HCT116 (cell line): ENCODE measurements around the gene S100P. TPM values are rescaled to one million over a fixed set of nuclear protein-coding genes. Genes with fewer than 3 reads are reported as not detected.

Experiments
- ATAC-seq: fragments of 200-7000 bp; cut with Tn5 transposase; 2 replicates; pipeline ENCODE4 v1.9.1; 2020; ENCODE audit warnings: mild to moderate bottlenecking, moderate library complexity
- BruUV-seq: library from RNA; stranded (reverse); fragments of 400-500 nt; replicated peaks from 2 replicates; lab custom pipeline; 2021; lab: Mats Ljungman, UMichigan
- CTCF ChIA-PET: fragments of 300-600 bp; sonication (Branson Sonifier 250); formaldehyde crosslinking; loops from one replicate; lab custom pipeline; 2021; ENCODE audit warnings: antibody characterized with exemption; lab: Charles Lee
- POLR2A ChIA-PET: fragments of 300-600, 350-600 bp; sonication (Branson Sonifier 250); formaldehyde crosslinking; loops from one replicate; lab custom pipeline; 2021; ENCODE audit warnings: antibody characterized with exemption; lab: Charles Lee
- RAD21 ChIA-PET, 2 experiments: fragments of 300-600 bp; sonication (Branson Sonifier 250); formaldehyde crosslinking; loops; one replicate each; lab custom pipeline; 2023; ENCODE audit warnings: low total read pairs in 2 of 2; ENCODE audit not compliant: uncharacterized antibody in 2 of 2, unreplicated experiment in 2 of 2, low non-redundant PET in 1 of 2; lab: Charles Lee
- DNase-seq: peaks from one replicate; pipeline ENCODE4 v3.0.0-alpha.2; 2010; ENCODE audit warnings: low read depth, low spot score
- H2AFZ ChIP-seq: fragments of 200-600 bp; shearing (Covaris generic), sonication (generic); 2 replicates; pipeline ENCODE4 v1.6.1; 2017; ENCODE audit warnings: low read depth, mixed run types, mixed read lengths, antibody characterized with exemption, low read length; ENCODE audit not compliant: poor library complexity, severe bottlenecking
- H3K27ac ChIP-seq: 2 replicates; pipeline ENCODE4 v1.5.1; 2012; ENCODE audit warnings: low read depth, low read length
- H3K27me3 ChIP-seq: fragments of 200-600 bp; sonication (generic); 2 replicates; pipeline ENCODE4 v1.6.1; 2016; ENCODE audit warnings: mixed run types, low read length, mixed read lengths; ENCODE audit not compliant: insufficient read depth
- H3K36me3 ChIP-seq, 2 experiments: fragments of 200-500 bp in 1 of 2; fragments of 200-600 bp in 1 of 2; sonication (Bioruptor generic) in 1 of 2; sonication (generic) in 1 of 2; 2 replicates each; pipeline versions ENCODE4 v1.5.1 to v1.6.1; 2014 to 2016; ENCODE audit warnings: low read length in 2 of 2, inconsistent platforms in 1 of 2, mixed read lengths in 1 of 2, mixed run types in 1 of 2; ENCODE audit not compliant: insufficient read depth in 2 of 2, control insufficient read depth in 1 of 2
- H3K4me1 ChIP-seq, 2 experiments: fragments of 200-600 bp in 1 of 2; sonication (generic) in 1 of 2; 2 replicates each; pipeline versions ENCODE4 v1.5.1 to v1.6.1; 2012 to 2017; ENCODE audit warnings: low read length in 2 of 2, inconsistent platforms in 1 of 2, mild to moderate bottlenecking in 1 of 2, mixed read lengths in 1 of 2, mixed run types in 1 of 2, moderate library complexity in 1 of 2; ENCODE audit not compliant: insufficient read depth in 2 of 2, control insufficient read depth in 1 of 2
- H3K4me2 ChIP-seq: fragments of 200-600 bp; sonication (generic); 2 replicates; pipeline ENCODE4 v1.6.1; 2017; ENCODE audit warnings: mixed run types, low read length, mixed read lengths
- H3K4me3 ChIP-seq, 2 experiments: fragments of 200-600 bp in 1 of 2; sonication (generic) in 1 of 2; replicated peaks in 1 of 2; 2 replicates each; pipeline ENCODE4 v1.5.1; 2011 to 2016; ENCODE audit warnings: low read length in 2 of 2, control low read depth in 1 of 2, low read depth in 1 of 2, mild to moderate bottlenecking in 1 of 2, mixed read lengths in 1 of 2, mixed run types in 1 of 2
- H3K79me2 ChIP-seq: fragments of 200-600 bp; sonication (generic); 2 replicates; pipeline ENCODE4 v1.6.1; 2017; ENCODE audit warnings: mild to moderate bottlenecking, mixed run types, low read length, moderate library complexity, mixed read lengths; ENCODE audit not compliant: insufficient read depth
- H3K9ac ChIP-seq: fragments of 200-600 bp; sonication (generic); 2 replicates; pipeline ENCODE4 v1.6.1; 2016; ENCODE audit warnings: low read length, mixed read lengths
- H3K9me2 ChIP-seq: fragments of 200-600 bp; sonication (generic), shearing (Covaris generic); 2 replicates; pipeline ENCODE4 v1.6.1; 2017; ENCODE audit warnings: mixed run types, mild to moderate bottlenecking, moderate library complexity; ENCODE audit not compliant: insufficient read depth
- H3K9me3 ChIP-seq, 2 experiments: fragments of 200-500 bp in 1 of 2; fragments of 200-600 bp in 1 of 2; sonication (Bioruptor generic) in 1 of 2; sonication (generic) in 1 of 2; 2 replicates each; pipeline ENCODE4 v1.6.1; 2014 to 2017; ENCODE audit warnings: low read length in 2 of 2, mixed read lengths in 2 of 2, inconsistent platforms in 1 of 2, low read depth in 1 of 2, mild to moderate bottlenecking in 1 of 2, mixed run types in 1 of 2, moderate library complexity in 1 of 2; ENCODE audit not compliant: control insufficient read depth in 1 of 2, insufficient read depth in 1 of 2
- H4K20me1 ChIP-seq: fragments of 200-600 bp; sonication (generic), shearing (Covaris generic); 2 replicates; pipeline ENCODE4 v1.6.1; 2017; ENCODE audit warnings: mixed run types, mild to moderate bottlenecking, moderate library complexity; ENCODE audit not compliant: insufficient read depth
- ATF3 ChIP-seq: IDR thresholded peaks from 2 replicates; pipeline ENCODE4 v1.6.1; 2012
- CBX3 ChIP-seq: IDR thresholded peaks from 2 replicates; pipeline ENCODE4 v1.6.1; 2012; ENCODE audit warnings: low read depth
- EGR1 ChIP-seq: IDR thresholded peaks from 2 replicates; pipeline ENCODE4 v1.6.1; 2012; ENCODE audit warnings: low read depth
- ELF1 ChIP-seq: IDR thresholded peaks from 2 replicates; pipeline ENCODE4 v1.6.1; 2012; ENCODE audit warnings: low read depth, borderline replicate concordance
- EZH2 ChIP-seq: fragments of 200-600 bp; sonication (generic); IDR thresholded peaks from 2 replicates; pipeline ENCODE4 v1.6.1; 2017; ENCODE audit warnings: antibody characterized with exemption, mixed run types
- EZH2phosphoT487 ChIP-seq: fragments of 200-600 bp; IDR thresholded peaks from 2 replicates; pipeline ENCODE4 v1.6.1; 2018; ENCODE audit warnings: antibody characterized with exemption, borderline replicate concordance
- POLR2AphosphoS5 ChIP-seq: IDR thresholded peaks from 2 replicates; pipeline ENCODE4 v1.6.1; 2011; ENCODE audit warnings: mild to moderate bottlenecking, low read depth, low read length, moderate library complexity
- RAD21 ChIP-seq: IDR thresholded peaks from 2 replicates; pipeline ENCODE4 v1.6.1; 2012; ENCODE audit warnings: low read depth, mild to moderate bottlenecking
- SP1 ChIP-seq: IDR thresholded peaks from 2 replicates; pipeline ENCODE4 v1.6.1; 2012; ENCODE audit warnings: low read depth
- SRF ChIP-seq: IDR thresholded peaks from 2 replicates; pipeline ENCODE4 v1.6.1; 2012; ENCODE audit warnings: low read depth
- YY1 ChIP-seq: IDR thresholded peaks from 2 replicates; pipeline ENCODE4 v1.6.1; 2011; ENCODE audit warnings: low read length, low read depth, moderate library complexity, mild to moderate bottlenecking; ENCODE audit not compliant: insufficient replicate concordance; ENCODE audit errors: extremely low read depth
- ZBTB33 ChIP-seq: IDR thresholded peaks from 2 replicates; pipeline ENCODE4 v1.6.1; 2011; ENCODE audit warnings: mild to moderate bottlenecking, low read length, moderate library complexity; ENCODE audit not compliant: insufficient replicate concordance; ENCODE audit errors: extremely low read depth
- ZFX ChIP-seq: fragments of 450-650 bp; IDR thresholded peaks from 2 replicates; pipeline ENCODE4 v1.6.1; 2017
- ZNF274 ChIP-seq: fragments of 200-500 bp; sonication (Bioruptor generic); IDR thresholded peaks from 2 replicates; pipeline ENCODE4 v1.6.1; 2014; ENCODE audit warnings: mild to moderate bottlenecking, low read depth, low read length, inconsistent platforms
- intact Hi-C: fragments of 100-400 bp; cut with micrococcal nuclease; formaldehyde crosslinking; loops from 2 replicates; pipeline ENCODE4 v1.10.0; 2022
- total RNA-seq: library from RNA; stranded (reverse); gene quantifications from one replicate; pipeline ENCODE4 v1.2.1, GENCODE V29; 2021; ENCODE audit not compliant: unreplicated experiment

S100P gene
- total RNA-seq, 1 experiment from 2014 or later = 4.1 TPM

GRCh38 chr4:6732441-6733357 lies 39.0 kb downstream of the S100P start:
- no TSS peak for BruUV-seq
- CTCF ChIA-PET = interaction anchor here (1.4 to 1.5 kb wide), 2 partner anchors 12 to 14 kb away, joined by 4 to 5 read pairs; no protein-coding TSS in a partner anchor
- intact Hi-C loops = no loop called here

GRCh38 chr4:6733358-6734164 lies 39.9 kb downstream of the S100P start:
- H3K27me3 ChIP-seq = no peaks in the 10 kb centered on the region
- CTCF ChIA-PET = interaction anchor here (1.4 to 1.5 kb wide), 2 partner anchors 13 to 15 kb away, joined by 4 to 5 read pairs; no protein-coding TSS in a partner anchor
- no peak overlapping the region for H3K4me3 ChIP-seq
- no peak for DNase-seq
- no peak overlapping the region for H2AFZ ChIP-seq
- no peak overlapping the region for H3K9ac ChIP-seq
- no peaks in the 10 kb centered on the region for H3K79me2 ChIP-seq
- peak overlapping the region; percentile 68; the same call in 1 of the 2 replicates for H3K4me2 ChIP-seq
- intact Hi-C loops = no loop called here
- no peaks in the 10 kb centered on the region for H3K9me2 ChIP-seq
- POLR2A ChIA-PET = no interaction called here
- no peaks in the 10 kb centered on the region for H3K9me3 ChIP-seq
- no peaks in the 10 kb centered on the region for H4K20me1 ChIP-seq
- H3K27ac ChIP-seq = no peak overlapping the region; the same call in 1 of the 2 replicates
- no peaks in the 10 kb centered on the region for H3K36me3 ChIP-seq
- BruUV-seq = no TSS peak
- H3K4me1 ChIP-seq = peaks cover 12 to 32% of the 10 kb centered on the region in 2 experiments
- no peak for ATAC-seq
- RAD21 ChIA-PET = no interaction called here
- no peak for TF ChIP-seq EZH2phosphoT487
- TF ChIP-seq ZNF274 = no peak
- no peak for TF ChIP-seq YY1
- no peak for TF ChIP-seq ATF3
- no peak for TF ChIP-seq SRF
- no peak for TF ChIP-seq CBX3
- no peak for TF ChIP-seq SP1
- TF ChIP-seq RAD21 = no peak
- TF ChIP-seq ZBTB33 = no peak

More at GRCh38 chr4:6732441-6733357, 39.0 kb downstream of the S100P start:
- ChIA-PET POLR2A (no interaction called here), RAD21 (no interaction called here)
- Histone ChIP-seq H3K9ac (peak overlapping the region; percentile 55), H3K36me3 (no peaks in the 10 kb centered on the region), H3K9me3 (no peaks in the 10 kb centered on the region), H3K27me3 (no peaks in the 10 kb centered on the region), H3K4me1 (peaks cover 12 to 32% of the 10 kb centered on the region in 2 experiments), H3K27ac (peak overlapping the region; percentile 44), H4K20me1 (no peaks in the 10 kb centered on the region), H3K4me3 (peak overlapping the region in 1 of 2 experiments; percentile 18; a peak in 1 of 4 replicates), H3K9me2 (no peaks in the 10 kb centered on the region), H3K4me2 (peak overlapping the region; percentile 68), H2AFZ (peak overlapping the region; percentile 78), H3K79me2 (no peaks in the 10 kb centered on the region)
- peak; percentile 39 for DNase-seq
- peak; percentile 88 for ATAC-seq
- TF ChIP-seq EZH2 (no peak), YY1 (peak; percentile 24), POLR2AphosphoS5 (peak; percentile 54), ELF1 (no peak), ZFX (0 out of 2 replicates have a peak, but pooled peaks have one; percentile 34), EGR1 (peak; percentile 73; the same call in 1 of the 2 replicates)
